Spleen (tissue), 11 donors: ENCODE data around the gene EHMT1. TPM values are rescaled to one million over a fixed set of nuclear protein-coding genes. Genes with fewer than 3 reads are reported as not detected.
A peak's percentile ranks its signal among the peaks of the same experiment; 100 is the strongest.

Experiments used
- DNase-seq: peaks from one replicate; pipeline ENCODE4 v3.0.0-alpha.2; 2020
- H3K27ac ChIP-seq, 8 donors: fragments of 200-600 bp; sonication (generic) in 7 of 8; 1 replicate in 4 of 8; 2 replicates in 4 of 8; pipeline versions ENCODE4 v1.5.0 to v1.8.0; 2016 to 2021; ENCODE audit warnings: inconsistent platforms in 4 of 8, mild to moderate bottlenecking in 4 of 8, moderate library complexity in 1 of 8
- H3K27me3 ChIP-seq, 7 donors: fragments of 200-600 bp; sonication (generic) in 6 of 7; replicated peaks in 1 of 7; 1 replicate in 4 of 7; 2 replicates in 3 of 7; pipeline versions ENCODE4 v1.5.0 to v1.8.0; 2016 to 2021; ENCODE audit warnings: inconsistent platforms in 3 of 7, mild to moderate bottlenecking in 1 of 7
- H3K36me3 ChIP-seq, 6 donors: fragments of 200-600 bp; sonication (generic) in 5 of 6; 1 replicate in 4 of 6; 2 replicates in 2 of 6; pipeline versions ENCODE4 v1.5.0 to v1.8.0; 2016 to 2021; ENCODE audit warnings: inconsistent platforms in 2 of 6
- H3K4me1 ChIP-seq, 6 donors: fragments of 200-600 bp; sonication (generic) in 5 of 6; 1 replicate in 3 of 6; 2 replicates in 3 of 6; pipeline versions ENCODE4 v1.5.0 to v1.8.0; 2016 to 2021; ENCODE audit warnings: inconsistent platforms in 3 of 6
- H3K4me3 ChIP-seq, 8 donors: fragments of 200-600 bp; sonication (generic) in 7 of 8; 1 replicate in 4 of 8; 2 replicates in 4 of 8; pipeline versions ENCODE4 v1.5.0 to v1.8.0; 2016 to 2021; ENCODE audit warnings: inconsistent platforms in 4 of 8, mild to moderate bottlenecking in 4 of 8, moderate library complexity in 2 of 8
- H3K9me3 ChIP-seq, 8 donors: fragments of 200-600 bp; sonication (generic) in 7 of 8; 1 replicate in 4 of 8; 2 replicates in 4 of 8; pipeline versions ENCODE4 v1.5.0 to v1.8.0; 2016 to 2021; ENCODE audit warnings: inconsistent platforms in 4 of 8
- POLR2A ChIP-seq, 3 donors: fragments of 450-650 bp; IDR thresholded peaks; one replicate each; pipeline ENCODE4 v1.5.1; 2017; ENCODE audit warnings: antibody characterized with exemption in 3 of 3, mild to moderate bottlenecking in 1 of 3
- POLR2AphosphoS5 ChIP-seq, 3 donors: sonication (generic); formaldehyde crosslinking; IDR thresholded peaks; one replicate each; pipeline ENCODE4 v1.5.1; 2017; ENCODE audit warnings: antibody characterized with exemption in 3 of 3
- WGBS, 5 donors: extraction: QIAGEN DNeasy Blood & Tissue Kit in 3 of 5; methylation state at CpG; one replicate each; pipeline versions ENCODE4 v1.1.5 to v1.1.7; 2013 to 2018; 5-methylcytosine and 5-hydroxymethylcytosine counted together
- intact Hi-C: fragments of 100-400 bp; cut with DNase I; formaldehyde crosslinking; loops from one replicate; pipeline ENCODE4 v1.15.0; 2023; ENCODE audit warnings: low total_unique reads
- polyA plus RNA-seq, 3 donors: library from polyadenylated mRNA; stranded (reverse); fragments of 200-250 nt; gene quantifications; one replicate each; pipeline ENCODE4 v1.2.1, GENCODE V29; 2013
- total RNA-seq, 7 donors: library from RNA; depleted of rRNA in 3 of 7; stranded (reverse); fragments of >200 nt in 3 of 7; fragmentation: NEBNext Ultra II Directional in 4 of 7; extraction: Animal tissue kit (Norgen Biotek cat#: 25700) in 4 of 7; gene quantifications; one replicate each; pipeline versions ENCODE4 v1.1.0 to v1.2.1, GENCODE V29; 2016 to 2021
- TF ChIP-seq, protein P1 (sequence below), 11 experiments: fragments of 200-600 bp in 7 of 11; fragments of 450-650 bp in 4 of 11; sonication (generic) in 4 of 11; IDR thresholded peaks in 8 of 11; conservative IDR thresholded peaks in 3 of 11; 1 replicate in 7 of 11; 2 replicates in 4 of 11; pipeline versions ENCODE4 v1.4.0 to v1.8.0; 2016 to 2021; ENCODE audit warnings: antibody characterized with exemption in 11 of 11, inconsistent platforms in 4 of 11, mild to moderate bottlenecking in 1 of 11
- donor health status: healthy with polysubstance abuse.
- donor health status: DM: no; HTN: no; CAD: no; lungs with moderate emphysema.
- donor health status: DM: no; HTN: no; CAD: no.
- donor health status: Bipolar disorder and iron deficiency.
- donor health status: healthy.
- donor health status: DM: no; HTN: no; CAD: no.
- donor health status: DM: yes; HTN: yes; CAD: no.

Gene EHMT1
- total and polyA plus RNA-seq, 10 donors, result 35.5 to 163 (median 122) TPM

DNA sequence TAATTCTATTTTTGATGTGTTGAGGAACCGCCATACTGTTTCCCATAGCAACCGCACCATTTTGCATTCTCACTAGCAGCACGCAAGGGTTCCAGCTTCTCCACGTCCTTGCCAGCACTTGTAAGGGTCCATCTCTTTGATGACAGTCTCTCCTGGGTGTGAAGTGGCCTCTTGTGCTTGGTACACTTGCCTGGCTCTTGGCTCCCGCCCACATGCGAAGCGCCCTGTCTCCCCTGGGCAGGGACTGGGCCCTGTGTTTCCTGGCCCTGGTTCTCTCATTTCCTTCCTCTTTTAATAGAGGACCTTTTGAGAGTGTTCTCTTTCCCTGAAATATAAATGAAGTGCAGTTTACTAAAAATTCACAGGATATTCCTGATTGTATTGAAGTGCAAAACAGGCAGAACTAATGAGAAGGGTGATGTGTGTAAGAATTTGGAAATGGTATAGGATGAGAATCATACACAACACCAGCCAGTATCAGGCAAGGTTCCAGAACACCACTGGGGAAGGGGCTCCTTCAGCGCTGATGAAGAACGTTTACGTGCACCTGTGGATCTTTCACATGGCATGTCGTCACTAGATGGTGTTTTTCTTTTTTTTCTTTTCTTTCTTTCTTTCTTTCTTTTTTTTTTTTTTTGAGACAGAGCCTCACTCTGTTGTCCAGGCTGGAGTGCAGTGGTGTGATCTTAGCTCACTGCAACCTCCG, 73.0 kb downstream of the EHMT1 start:
- Histone ChIP-seq H3K4me3 (peak overlapping the region in 1 of 8 donors; percentile 1), H3K27me3 (no peaks in the 10 kb centered on the region), H3K36me3 (peaks cover 0 to 11% (median 0%) of the 10 kb centered on the region in 6 donors), H3K27ac (peak overlapping the region; percentile 35 to 83 (median 69)), H3K9me3 (no peaks in the 10 kb centered on the region), H3K4me1 (peaks cover 48 to 95% (median 72%) of the 10 kb centered on the region in 6 donors)
- DNase-seq, result peak; percentile 89
- TF ChIP-seq, protein P1, sequence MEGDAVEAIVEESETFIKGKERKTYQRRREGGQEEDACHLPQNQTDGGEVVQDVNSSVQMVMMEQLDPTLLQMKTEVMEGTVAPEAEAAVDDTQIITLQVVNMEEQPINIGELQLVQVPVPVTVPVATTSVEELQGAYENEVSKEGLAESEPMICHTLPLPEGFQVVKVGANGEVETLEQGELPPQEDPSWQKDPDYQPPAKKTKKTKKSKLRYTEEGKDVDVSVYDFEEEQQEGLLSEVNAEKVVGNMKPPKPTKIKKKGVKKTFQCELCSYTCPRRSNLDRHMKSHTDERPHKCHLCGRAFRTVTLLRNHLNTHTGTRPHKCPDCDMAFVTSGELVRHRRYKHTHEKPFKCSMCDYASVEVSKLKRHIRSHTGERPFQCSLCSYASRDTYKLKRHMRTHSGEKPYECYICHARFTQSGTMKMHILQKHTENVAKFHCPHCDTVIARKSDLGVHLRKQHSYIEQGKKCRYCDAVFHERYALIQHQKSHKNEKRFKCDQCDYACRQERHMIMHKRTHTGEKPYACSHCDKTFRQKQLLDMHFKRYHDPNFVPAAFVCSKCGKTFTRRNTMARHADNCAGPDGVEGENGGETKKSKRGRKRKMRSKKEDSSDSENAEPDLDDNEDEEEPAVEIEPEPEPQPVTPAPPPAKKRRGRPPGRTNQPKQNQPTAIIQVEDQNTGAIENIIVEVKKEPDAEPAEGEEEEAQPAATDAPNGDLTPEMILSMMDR (IDR thresholded peaks at IDR 0.05 in 8 of 11, conservative IDR thresholded peaks at IDR 0.05 in 3 of 11), result no peak
- peak; percentile 42 to 75 (median 73) for TF ChIP-seq POLR2AphosphoS5 (IDR thresholded peaks at IDR 0.05)
- no peak for TF ChIP-seq POLR2A (IDR thresholded peaks at IDR 0.05)
- intact Hi-C loops, result no loop called here
- 30 to 48% (median 34%) methylated on average over 12 of the region's 12 CpGs for WGBS, 5 donors

DNA sequence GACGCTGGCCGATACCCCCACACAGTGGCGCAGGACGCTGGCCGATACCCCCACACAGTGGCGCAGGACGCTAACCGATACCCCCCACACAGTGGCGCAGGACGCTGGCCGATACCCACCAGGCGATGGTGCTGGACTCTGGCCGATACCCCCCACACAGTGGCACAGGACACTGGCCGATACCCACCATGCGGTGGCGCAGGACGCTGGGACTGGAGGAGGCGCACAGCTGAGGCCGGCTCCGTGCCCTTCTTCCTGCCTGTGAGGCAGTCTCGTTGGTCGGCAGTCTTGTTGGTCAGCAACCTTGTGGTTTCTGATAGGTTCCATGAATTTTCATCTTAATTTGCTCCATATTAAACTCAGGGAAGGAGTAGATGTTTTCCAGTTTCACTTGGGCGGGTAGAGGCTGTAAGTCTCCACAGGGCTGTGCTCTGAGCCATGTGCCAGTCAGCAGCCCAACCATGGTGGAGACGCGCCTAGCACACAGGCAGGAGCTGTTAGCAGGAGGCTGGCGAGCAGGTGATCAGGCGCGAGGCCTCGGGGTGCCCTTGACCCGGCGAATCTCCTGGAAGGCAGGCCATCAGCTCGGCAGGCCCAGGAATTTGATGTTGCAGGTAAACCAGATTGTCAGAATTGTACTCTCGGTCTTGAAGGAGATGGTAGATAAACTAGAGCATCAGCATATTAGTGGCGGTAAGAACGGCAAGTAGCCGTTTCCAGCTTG, 75.6 kb downstream of the EHMT1 start:
- H3K27ac ChIP-seq, result peak overlapping the region in 2 of 8 donors; percentile 29 to 46
- WGBS, 5 donors, result 89 to 94% (median 90%) methylated on average over 23 to 36 of the region's 36 CpGs
- peaks cover 46 to 94% (median 63%) of the 10 kb centered on the region in 6 donors for H3K4me1 ChIP-seq
- peaks cover 0 to 12% (median 0%) of the 10 kb centered on the region in 6 donors for H3K36me3 ChIP-seq
- TF ChIP-seq, protein P1 (IDR thresholded peaks at IDR 0.05 in 8 of 11, conservative IDR thresholded peaks at IDR 0.05 in 3 of 11), result no peak
- TF ChIP-seq POLR2AphosphoS5 (IDR thresholded peaks at IDR 0.05), result peak in 1 of 3 donors; percentile 27
- intact Hi-C loops, result no loop called here
- H3K4me3 ChIP-seq, result no peak overlapping the region
- no peak for DNase-seq
- no peaks in the 10 kb centered on the region for H3K9me3 ChIP-seq
- no peaks in the 10 kb centered on the region for H3K27me3 ChIP-seq

DNA sequence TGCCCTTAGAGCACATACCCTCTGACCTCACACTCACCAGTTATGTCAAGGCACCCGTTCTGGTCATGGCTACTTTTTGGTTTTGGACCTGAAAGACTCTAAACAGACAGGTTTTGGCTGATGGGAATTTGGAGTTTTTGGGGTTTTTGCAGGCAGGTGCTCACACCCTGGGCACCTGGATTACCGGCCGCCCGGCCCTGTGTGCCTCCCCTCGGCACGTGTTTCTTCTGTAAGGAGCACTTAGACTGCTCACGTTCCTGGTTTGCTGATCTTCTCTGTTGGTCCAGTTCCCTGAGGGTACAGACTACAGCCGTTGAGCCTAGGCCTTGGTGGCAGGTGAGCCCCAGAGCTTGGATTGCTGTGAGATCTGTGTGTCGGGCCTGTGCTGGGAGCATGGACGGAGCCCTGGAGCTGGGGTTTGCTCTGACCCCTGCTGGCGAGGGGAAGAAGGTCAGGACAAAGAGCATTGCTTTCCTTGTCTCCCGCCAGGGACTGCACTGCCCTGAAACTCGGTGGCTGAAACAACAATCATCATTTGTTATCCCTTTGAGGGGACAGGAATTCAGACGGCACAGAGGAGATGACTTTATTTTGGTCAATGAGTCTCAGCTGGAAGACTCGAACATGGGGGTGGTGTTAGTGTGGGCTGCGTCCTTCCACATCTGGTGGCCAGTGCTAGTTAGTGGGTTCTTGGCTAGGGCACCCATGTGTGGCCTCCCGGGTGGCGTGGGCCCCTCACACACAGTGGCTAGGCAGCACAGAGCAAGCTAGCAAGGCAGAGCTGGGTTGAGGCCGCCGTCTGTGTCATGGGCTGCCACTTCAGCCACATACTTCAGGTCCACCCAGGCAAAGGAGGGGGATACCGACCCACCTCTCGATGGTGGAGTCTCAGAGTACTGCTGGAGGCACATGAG, 76.4 kb downstream of the EHMT1 start:
- 61 to 72% (median 68%) methylated on average over 20 to 22 of the region's 22 CpGs for WGBS, 5 donors
- H3K27ac ChIP-seq, result peak overlapping the region in 3 of 8 donors; percentile 5 to 46 (median 29)
- H3K4me3 ChIP-seq, result no peak overlapping the region
- no peak for DNase-seq
- TF ChIP-seq, protein P1 (IDR thresholded peaks at IDR 0.05 in 8 of 11, conservative IDR thresholded peaks at IDR 0.05 in 3 of 11), result peak; percentile 40 to 78 (median 67)
- TF ChIP-seq POLR2AphosphoS5 (IDR thresholded peaks at IDR 0.05) (peak in 2 of 3 donors; percentile 32 to 52), POLR2A (IDR thresholded peaks at IDR 0.05) (no peak)
- H3K4me1 ChIP-seq, result peaks cover 38 to 94% (median 55%) of the 10 kb centered on the region in 6 donors
- H3K9me3 ChIP-seq, result no peaks in the 10 kb centered on the region
- intact Hi-C loops, result no loop called here
- peaks cover 0 to 12% (median 0%) of the 10 kb centered on the region in 6 donors for H3K36me3 ChIP-seq
- no peaks in the 10 kb centered on the region for H3K27me3 ChIP-seq
